ENCODE results near the gene XG.
"Not testable (repeated sequence)": the region's sequence is repeated elsewhere in the genome, so short reads cannot be mapped to it uniquely, and the experiment has no call there.

Gene XG

GRCh38 chrX:2756548-2756947, 4.7 kb downstream of the XG start:
- ATAC-seq (no peak), DNase-seq (ENCODE audit: low spot score in 2 of 2) (no peak)
- Mint-ChIP-seq H3K9me3 (no peaks in the 10 kb centered on the region), H3K36me3 (no peaks in the 10 kb centered on the region), H3K27ac (no peak overlapping the region), H3K4me1 (peaks cover 6% of the 10 kb centered on the region), H3K4me3 (no peak overlapping the region)

DNA sequence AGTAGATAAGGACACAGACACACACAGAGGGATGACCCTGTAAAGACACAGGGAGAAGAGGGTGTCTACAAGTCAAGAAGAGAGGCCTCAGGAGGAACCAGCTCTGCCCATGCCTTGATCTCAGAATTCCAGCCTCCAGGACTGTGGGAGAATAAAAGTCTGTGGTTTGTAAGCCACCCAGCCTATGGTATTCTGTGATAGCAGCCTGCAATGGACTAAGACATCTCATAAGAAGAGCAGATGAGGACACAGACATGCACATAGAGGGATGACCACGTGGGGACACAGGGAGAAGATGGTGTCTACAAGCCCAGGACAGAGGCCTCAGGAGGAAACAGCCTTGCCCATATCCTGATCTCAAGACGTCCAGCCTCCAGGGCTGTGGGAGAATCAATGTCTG, 9.4 kb downstream of the XG start:
- H3K36me3 Mint-ChIP-seq = no peaks in the 10 kb centered on the region
- DNase-seq (ENCODE audit: low spot score in 2 of 2) = no peak
- H3K9me3 Mint-ChIP-seq = no peaks in the 10 kb centered on the region
- no peak for ATAC-seq
- H3K27ac Mint-ChIP-seq = no peak overlapping the region
- peaks cover 6% of the 10 kb centered on the region for H3K4me1 Mint-ChIP-seq
- no peak overlapping the region for H3K4me3 Mint-ChIP-seq

- not testable (repeated sequence) for DNase-seq (ENCODE audit: low spot score in 2 of 2); H3K27ac Mint-ChIP-seq; H3K4me1 Mint-ChIP-seq; H3K36me3 Mint-ChIP-seq; H3K4me3 Mint-ChIP-seq; H3K9me3 Mint-ChIP-seq; ATAC-seq
Observed at GRCh38 chrX:2762671-2763070, 10.8 kb downstream of the XG start.

DNA sequence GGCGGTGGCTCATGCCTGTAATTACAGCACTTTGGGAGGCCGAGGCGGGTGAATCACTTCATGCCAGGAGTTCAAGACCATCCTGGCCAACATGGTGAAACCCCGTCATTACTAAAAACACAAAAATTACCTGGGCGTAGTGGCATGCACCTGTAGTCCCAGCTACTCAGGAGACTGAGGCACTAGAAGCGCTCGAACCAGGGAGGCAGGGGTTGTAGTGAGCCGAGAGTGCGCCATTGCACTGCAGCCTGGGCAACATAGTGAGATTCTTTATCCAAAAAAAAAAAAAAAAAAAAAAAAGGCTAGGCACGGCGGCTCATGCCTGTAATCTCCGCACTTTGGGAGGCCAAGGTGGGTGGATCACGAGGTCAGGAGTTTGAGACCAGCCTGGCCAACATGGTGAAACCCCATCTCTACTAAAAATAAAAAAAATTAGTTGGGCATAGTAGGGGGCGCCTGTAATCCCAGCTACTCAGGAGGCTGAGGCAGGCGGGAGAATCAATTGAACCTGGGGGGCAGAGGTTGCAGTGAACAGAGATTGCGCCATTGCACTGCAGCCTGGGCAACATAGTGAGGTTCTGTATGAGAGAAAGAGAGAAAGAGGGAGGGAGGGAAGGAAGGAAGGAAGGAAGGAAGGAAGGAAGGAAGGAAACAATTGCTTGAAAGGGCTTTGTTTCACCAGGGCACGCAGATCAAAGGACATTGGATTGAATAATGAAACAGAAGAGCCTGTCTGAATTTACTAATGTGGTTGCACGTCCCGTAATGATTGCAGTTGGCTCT, 13.1 kb downstream of the XG start:
- H3K4me1 Mint-ChIP-seq; H3K36me3 Mint-ChIP-seq; DNase-seq (ENCODE audit: low spot score in 2 of 2); H3K9me3 Mint-ChIP-seq; H3K27ac Mint-ChIP-seq; H3K4me3 Mint-ChIP-seq; ATAC-seq: not testable (repeated sequence)

GRCh38 chrX:2765549-2765830, 13.7 kb downstream of the XG start:
- ATAC-seq (no peak), DNase-seq (ENCODE audit: low spot score in 2 of 2) (no peak)
- Mint-ChIP-seq H3K4me1 (no peaks in the 10 kb centered on the region), H3K9me3 (no peaks in the 10 kb centered on the region), H3K4me3 (no peak overlapping the region), H3K36me3 (no peaks in the 10 kb centered on the region), H3K27ac (no peak overlapping the region)

- Mint-ChIP-seq H3K9me3 (no peaks in the 10 kb centered on the region), H3K27ac (no peak overlapping the region), H3K4me1 (no peaks in the 10 kb centered on the region), H3K36me3 (no peaks in the 10 kb centered on the region), H3K4me3 (no peak overlapping the region)
- DNase-seq (ENCODE audit: low spot score in 2 of 2) (no peak), ATAC-seq (no peak)
Observed at GRCh38 chrX:2766906-2767305, 15.1 kb downstream of the XG start.

DNA sequence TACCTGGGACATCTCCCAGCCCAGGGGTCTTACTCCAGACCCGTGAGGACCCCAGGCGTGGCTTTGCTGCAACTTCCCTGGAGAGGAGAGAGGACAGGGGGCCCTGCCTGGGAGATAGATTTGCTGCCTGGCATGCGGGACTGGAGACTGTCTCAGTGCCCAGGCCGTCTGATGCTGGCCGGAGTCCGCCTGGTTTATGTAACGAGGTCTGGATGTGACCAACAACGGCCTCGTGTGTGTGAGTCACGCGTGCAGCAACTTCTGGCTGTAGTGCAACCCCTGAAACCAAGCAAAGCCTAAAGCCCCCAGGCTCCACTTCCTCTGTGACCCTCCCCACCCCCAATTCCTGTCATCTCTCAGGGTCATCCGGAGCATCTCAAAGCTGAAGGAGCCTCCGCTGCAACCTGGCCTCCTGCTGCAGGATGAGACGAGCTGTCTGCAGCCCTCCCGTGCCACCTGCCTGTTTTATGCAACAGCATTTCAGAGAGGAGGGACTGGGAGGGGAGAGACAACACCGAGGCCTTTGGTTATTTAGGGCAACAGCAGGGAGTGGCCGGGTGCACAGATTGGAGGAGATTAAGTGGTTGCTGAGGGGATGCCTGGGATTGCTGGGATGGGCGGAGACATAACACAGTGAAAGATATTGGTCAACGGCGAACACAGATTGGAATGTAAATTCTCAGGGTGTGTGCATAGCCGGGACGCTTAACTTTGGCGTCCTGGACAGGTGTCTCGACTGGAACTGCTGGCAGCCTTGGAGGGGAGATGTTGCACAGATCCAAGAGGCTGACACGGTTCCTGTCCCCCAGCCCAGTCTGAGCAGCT, 16.0 kb downstream of the XG start:
- H3K4me3 Mint-ChIP-seq = no peak overlapping the region
- H3K36me3 Mint-ChIP-seq = no peaks in the 10 kb centered on the region
- ATAC-seq (no peak), DNase-seq (ENCODE audit: low spot score in 2 of 2) (no peak)
- no peak overlapping the region for H3K27ac Mint-ChIP-seq
- H3K4me1 Mint-ChIP-seq = no peaks in the 10 kb centered on the region
- H3K9me3 Mint-ChIP-seq = no peaks in the 10 kb centered on the region

GRCh38 chrX:2769615-2770014, 17.8 kb downstream of the XG start:
- Mint-ChIP-seq H3K9me3 (peaks cover 4% of the 10 kb centered on the region), H3K36me3 (no peaks in the 10 kb centered on the region), H3K27ac (no peak overlapping the region), H3K4me3 (no peak overlapping the region), H3K4me1 (no peaks in the 10 kb centered on the region)
- no peak for ATAC-seq
- DNase-seq (ENCODE audit: low spot score in 2 of 2) = no peak

- not testable (repeated sequence) for H3K4me1 Mint-ChIP-seq; H3K9me3 Mint-ChIP-seq; H3K4me3 Mint-ChIP-seq; H3K36me3 Mint-ChIP-seq; DNase-seq (ENCODE audit: low spot score in 2 of 2); H3K27ac Mint-ChIP-seq; ATAC-seq
Observed at GRCh38 chrX:2773166-2774055, 21.6 kb downstream of the XG start.

- Mint-ChIP-seq H3K9me3 (peaks cover 4% of the 10 kb centered on the region), H3K4me3 (no peak overlapping the region), H3K36me3 (no peaks in the 10 kb centered on the region), H3K27ac (no peak overlapping the region), H3K4me1 (no peaks in the 10 kb centered on the region)
- ATAC-seq (no peak), DNase-seq (ENCODE audit: low spot score in 2 of 2) (no peak)
Observed at GRCh38 chrX:2774057-2774456, 22.2 kb downstream of the XG start.

GRCh38 chrX:2774776-2775175, 22.9 kb downstream of the XG start:
- no peaks in the 10 kb centered on the region for H3K36me3 Mint-ChIP-seq
- H3K9me3 Mint-ChIP-seq = peaks cover 4% of the 10 kb centered on the region
- no peaks in the 10 kb centered on the region for H3K4me1 Mint-ChIP-seq
- ATAC-seq (no peak), DNase-seq (ENCODE audit: low spot score in 2 of 2) (no peak)
- no peak overlapping the region for H3K4me3 Mint-ChIP-seq
- no peak overlapping the region for H3K27ac Mint-ChIP-seq

DNA sequence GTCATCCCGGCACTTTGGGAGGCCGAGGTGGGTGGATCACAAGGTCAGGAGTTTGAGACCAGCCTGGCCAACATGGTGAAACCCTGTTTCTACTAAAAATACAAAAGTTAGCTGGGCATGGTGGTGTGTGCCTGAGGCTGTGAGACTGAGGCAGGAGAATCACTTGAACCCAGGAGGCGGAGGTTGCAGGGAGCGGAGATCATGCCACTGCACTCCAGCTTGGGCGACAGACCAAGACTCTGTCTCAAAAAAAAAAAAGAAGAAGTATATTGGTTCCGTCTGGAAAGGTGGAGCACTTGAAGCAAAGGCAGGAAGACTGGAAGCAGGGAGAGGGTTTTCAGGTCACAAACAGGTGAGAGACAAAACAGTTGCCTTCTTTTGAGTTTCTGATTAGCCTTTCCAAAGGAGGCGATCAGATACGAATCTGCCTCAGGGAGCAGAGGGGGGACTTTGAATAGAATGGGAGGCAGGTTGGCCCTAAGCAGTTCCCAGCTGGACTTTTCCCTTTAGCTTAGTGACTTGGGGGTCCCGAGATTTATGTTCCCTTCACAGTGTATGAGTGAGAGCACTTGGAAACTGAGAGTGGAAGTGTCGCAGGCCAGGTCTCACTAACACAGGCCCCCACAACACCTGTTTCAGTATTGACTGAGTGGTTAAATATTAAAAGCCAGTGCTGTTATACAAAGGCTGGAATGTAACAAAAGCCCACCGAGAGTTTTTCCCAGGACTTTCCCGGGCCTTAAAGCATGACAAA, 28.8 kb downstream of the XG start:
- not testable (repeated sequence) for ATAC-seq, H3K27ac Mint-ChIP-seq, H3K36me3 Mint-ChIP-seq

DNA sequence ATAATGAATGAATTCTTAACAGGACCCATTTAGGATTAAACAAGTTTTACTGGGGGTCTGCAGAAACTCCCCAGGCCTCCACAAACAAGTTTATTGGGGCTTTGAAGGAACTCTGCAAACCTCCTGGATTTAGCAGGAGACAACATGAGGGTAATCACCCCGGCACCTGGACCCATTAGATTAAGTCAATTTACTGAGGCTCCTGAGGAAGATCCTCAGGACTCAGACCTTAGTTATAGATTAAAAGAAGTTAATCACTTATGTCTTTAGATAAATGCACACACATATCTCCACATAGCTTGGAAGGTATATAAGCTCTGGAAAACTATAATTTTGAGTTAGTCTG, 29.4 kb downstream of the XG start:
- Mint-ChIP-seq H3K27ac (no peak overlapping the region), H3K4me1 (no peaks in the 10 kb centered on the region), H3K9me3 (no peaks in the 10 kb centered on the region), H3K4me3 (no peak overlapping the region), H3K36me3 (no peaks in the 10 kb centered on the region)
- no peak for ATAC-seq
- DNase-seq (ENCODE audit: low spot score in 2 of 2) = no peak

More for the DNA sequence above, 28.8 kb downstream of the XG start:
- DNase-seq (ENCODE audit: low spot score in 2 of 2); H3K4me3 Mint-ChIP-seq; H3K4me1 Mint-ChIP-seq; H3K9me3 Mint-ChIP-seq: not testable (repeated sequence)

DNA sequence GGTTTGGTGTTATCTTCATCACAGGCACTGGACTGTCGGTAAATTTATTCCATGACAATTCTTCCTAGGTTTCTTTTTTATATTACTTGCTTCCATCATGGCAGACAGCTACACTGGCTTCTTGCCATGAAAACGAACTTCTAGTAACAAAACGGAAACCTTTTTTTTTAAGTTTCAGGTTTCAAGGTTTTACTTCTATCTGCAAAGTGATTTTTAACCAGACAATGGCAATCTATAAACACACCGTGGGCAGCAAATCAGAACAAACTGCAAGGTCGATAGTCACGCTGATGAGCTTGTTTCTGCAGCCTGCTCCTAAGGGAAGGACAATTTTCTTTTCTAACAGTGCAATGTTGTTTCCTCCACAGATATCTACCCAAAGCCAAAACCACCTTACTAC, 29.9 kb downstream of the XG start:
- no peaks in the 10 kb centered on the region for H3K9me3 Mint-ChIP-seq
- H3K27ac Mint-ChIP-seq = no peak overlapping the region
- H3K4me1 Mint-ChIP-seq = no peaks in the 10 kb centered on the region
- ATAC-seq (no peak), DNase-seq (ENCODE audit: low spot score in 2 of 2) (no peak)
- H3K36me3 Mint-ChIP-seq = no peaks in the 10 kb centered on the region
- H3K4me3 Mint-ChIP-seq = no peak overlapping the region

DNA sequence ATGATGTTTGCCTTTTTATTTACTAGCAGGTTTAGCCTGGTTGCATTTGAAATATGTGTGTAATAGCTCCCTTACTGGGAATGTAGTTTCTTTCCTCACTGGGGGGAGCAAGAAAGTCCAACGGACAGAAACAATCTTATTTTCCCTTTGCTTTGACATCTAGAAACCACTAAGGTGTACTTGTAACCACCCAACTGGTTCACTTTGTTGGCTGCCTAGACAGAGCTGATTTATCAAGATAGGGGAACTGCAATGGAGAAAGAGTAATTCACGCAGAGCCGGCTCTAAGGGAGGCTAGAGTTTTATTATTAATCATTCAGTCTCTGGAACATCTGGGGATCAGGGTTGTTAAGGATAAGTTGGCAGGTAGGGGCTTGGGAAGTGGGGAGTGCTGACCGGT, 30.3 kb downstream of the XG start:
- Mint-ChIP-seq H3K4me1 (no peaks in the 10 kb centered on the region), H3K9me3 (no peaks in the 10 kb centered on the region), H3K36me3 (no peaks in the 10 kb centered on the region), H3K4me3 (no peak overlapping the region), H3K27ac (no peak overlapping the region)
- no peak for DNase-seq (ENCODE audit: low spot score in 2 of 2)
- ATAC-seq = no peak

Data from stimulated activated effector memory CD8-positive, alpha-beta T cell treated with anti-CD3 and anti-CD28 coated beads, Interleukin-12 subunit alpha, Interleukin-12 subunit beta, amount 100 ng/mL, for 72 hours (primary cell).